Kidney (tissue), 14 donors: ENCODE data around the gene ACAD8. TPM values are rescaled to one million over a fixed set of nuclear protein-coding genes. Genes with fewer than 3 reads are reported as not detected.

Experiments
- DNase-seq, 5 donors: peaks; one replicate each; pipeline ENCODE4 v3.0.0-alpha.2; 2013 to 2020
- FAIRE-seq: peaks from 2 replicates; lab custom pipeline; 2012; peaks lifted over from hg19 to GRCh38; lab: Jason Lieb, UNC
- H3K27ac ChIP-seq, 2 donors: one replicate each; pipeline ENCODE4 v1.7.0; 2013; ENCODE audit warnings: low read depth in 2 of 2, low read length in 2 of 2, inconsistent platforms in 1 of 2
- H3K27me3 ChIP-seq: one replicate; pipeline ENCODE4 v1.7.1; 2013; ENCODE audit warnings: low read length, inconsistent platforms; ENCODE audit not compliant: control insufficient read depth, insufficient read depth
- H3K36me3 ChIP-seq, 3 donors: one replicate each; pipeline versions ENCODE4 v1.7.0 to v1.7.1; 2013; ENCODE audit warnings: low read length in 3 of 3, control low read depth in 1 of 3, inconsistent platforms in 1 of 3; ENCODE audit not compliant: insufficient read depth in 3 of 3, control insufficient read depth in 2 of 3
- H3K4me1 ChIP-seq, 3 donors: one replicate each; pipeline versions ENCODE4 v1.7.0 to v1.7.1; 2013; ENCODE audit warnings: low read length in 3 of 3, inconsistent platforms in 1 of 3, low read depth in 1 of 3; ENCODE audit not compliant: control insufficient read depth in 2 of 3, insufficient read depth in 2 of 3
- H3K4me3 ChIP-seq, 3 donors: one replicate each; pipeline versions ENCODE4 v1.7.0 to v1.8.1; 2013; ENCODE audit warnings: low read length in 3 of 3, control low read depth in 1 of 3, inconsistent platforms in 1 of 3
- H3K9ac ChIP-seq, 3 donors: one replicate each; pipeline versions ENCODE4 v1.7.0 to v1.7.1; 2013; ENCODE audit warnings: low read length in 3 of 3, control low read depth in 1 of 3, inconsistent platforms in 1 of 3
- H3K9me3 ChIP-seq, 3 donors: one replicate each; pipeline versions ENCODE4 v1.7.0 to v1.7.1; 2013; ENCODE audit warnings: low read length in 3 of 3, control low read depth in 1 of 3, inconsistent platforms in 1 of 3; ENCODE audit not compliant: control insufficient read depth in 2 of 3, insufficient read depth in 1 of 3
- intact Hi-C: fragments of 100-400 bp; cut with DNase I; formaldehyde crosslinking; loops from one replicate; pipeline ENCODE4 v1.11.1; 2022
- polyA plus RNA-seq: library from polyadenylated mRNA; stranded (reverse); fragments of 350-450 nt; fragmentation: Illumina TruSeq; extraction: RNeasy Lipid Tissue Mini Kit (QIAGEN cat#74804); gene quantifications from one replicate; pipeline ENCODE4 v1.2.3, GENCODE V29; 2014; ENCODE audit warnings: low read depth, low replicate concordance; ENCODE audit not compliant: insufficient read depth
- total RNA-seq: library from RNA; stranded (reverse); fragmentation: NEBNext Ultra II Directional; extraction: Animal tissue kit (Norgen Biotek cat#: 25700); gene quantifications from one replicate; pipeline ENCODE4 v1.2.1, GENCODE V29; 2021
- TF ChIP-seq, protein P1 (sequence below): IDR thresholded peaks from 3 replicates; pipeline ENCODE4 v1.5.1; 2012; ENCODE audit warnings: mild to moderate bottlenecking, moderate library complexity, borderline replicate concordance; ENCODE audit not compliant: insufficient read depth; ENCODE audit errors: extremely low read depth
- donor health status: control.
- donor health status: control.
- donor health status: control.
- donor health status: control.
- donor health status: control.
- donor health status: DM: yes; HTN: yes; CAD: no.
- donor health status: Normal renal cell carcinoma (clear cell type).

ACAD8 gene
- total and polyA plus RNA-seq, 2 donors from 2014 or later = 28.1 to 42.1 TPM

DNA sequence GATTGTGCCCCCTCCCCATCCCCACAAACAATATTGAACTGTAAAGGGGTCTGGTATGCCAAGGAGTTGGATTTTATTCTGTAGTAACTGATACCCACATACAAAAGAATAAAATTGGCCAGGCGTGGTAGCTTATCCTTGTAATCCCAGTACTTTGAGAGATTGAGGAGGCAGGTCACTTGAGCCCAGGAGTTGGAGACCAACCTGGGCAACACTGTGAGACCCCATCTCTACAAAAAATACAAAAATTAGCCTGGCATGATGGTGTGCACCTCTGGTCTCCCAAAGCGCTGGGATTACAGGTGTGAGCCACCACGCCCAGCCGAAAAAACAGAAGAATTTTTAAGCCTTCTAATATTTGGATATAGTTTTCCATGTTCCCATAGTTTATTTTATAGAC, 18.6 kb downstream of the ACAD8 start:
- H3K27me3 ChIP-seq = peaks cover 21% of the 10 kb centered on the region

DNA sequence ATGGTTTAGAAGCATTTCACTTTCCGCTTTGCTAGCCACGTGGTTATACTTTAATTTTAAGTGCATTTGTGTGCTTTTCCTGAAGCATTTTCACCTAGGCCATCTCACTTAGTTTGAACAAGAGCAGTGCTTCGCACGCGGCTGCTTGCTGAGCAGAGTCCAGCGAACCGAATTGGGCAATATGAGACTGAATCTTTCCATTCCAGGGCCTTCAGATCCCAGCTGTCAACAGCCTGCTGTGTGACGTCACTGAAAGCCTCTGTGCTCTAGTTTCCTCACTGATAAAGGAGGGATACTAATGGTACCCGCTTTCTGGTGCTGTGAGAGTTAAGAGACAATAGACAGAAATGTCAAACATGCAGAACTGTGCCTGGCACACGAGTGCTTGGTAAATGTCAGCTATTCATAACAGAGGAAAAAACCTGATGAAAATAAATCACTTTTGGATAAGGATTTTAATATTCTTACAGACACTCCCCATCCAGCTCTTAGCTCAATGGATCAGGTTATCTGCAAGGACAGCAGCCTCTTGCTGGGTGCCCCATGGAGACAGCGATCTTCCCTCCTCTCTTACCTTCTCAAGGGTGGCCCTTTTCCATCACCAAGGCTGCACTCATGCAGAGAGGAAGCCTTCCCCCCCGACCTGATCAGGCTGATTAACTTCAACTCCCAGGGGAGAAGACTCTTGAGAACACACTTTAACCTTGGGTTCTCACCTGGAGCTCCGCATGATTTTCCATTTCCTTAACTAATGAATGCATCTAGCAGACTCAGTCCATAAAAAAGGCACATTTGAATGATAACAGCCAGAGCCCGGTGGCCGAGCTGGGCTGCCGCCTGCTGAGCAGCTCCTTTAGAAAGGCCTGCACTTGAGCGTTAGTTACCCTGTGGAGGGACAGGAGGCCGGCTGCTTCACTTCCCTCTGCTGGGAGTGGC, 19.3 kb downstream of the ACAD8 start:
- no peak for FAIRE-seq
- peaks cover 21% of the 10 kb centered on the region for H3K27me3 ChIP-seq
- peak in 3 of 5 donors; percentile 33 to 67 (median 38) for DNase-seq
- no peaks in the 10 kb centered on the region for H3K36me3 ChIP-seq
- no peak overlapping the region for H3K27ac ChIP-seq
- intact Hi-C loops = no loop called here
- H3K4me3 ChIP-seq = no peak overlapping the region
- TF ChIP-seq, protein P1, sequence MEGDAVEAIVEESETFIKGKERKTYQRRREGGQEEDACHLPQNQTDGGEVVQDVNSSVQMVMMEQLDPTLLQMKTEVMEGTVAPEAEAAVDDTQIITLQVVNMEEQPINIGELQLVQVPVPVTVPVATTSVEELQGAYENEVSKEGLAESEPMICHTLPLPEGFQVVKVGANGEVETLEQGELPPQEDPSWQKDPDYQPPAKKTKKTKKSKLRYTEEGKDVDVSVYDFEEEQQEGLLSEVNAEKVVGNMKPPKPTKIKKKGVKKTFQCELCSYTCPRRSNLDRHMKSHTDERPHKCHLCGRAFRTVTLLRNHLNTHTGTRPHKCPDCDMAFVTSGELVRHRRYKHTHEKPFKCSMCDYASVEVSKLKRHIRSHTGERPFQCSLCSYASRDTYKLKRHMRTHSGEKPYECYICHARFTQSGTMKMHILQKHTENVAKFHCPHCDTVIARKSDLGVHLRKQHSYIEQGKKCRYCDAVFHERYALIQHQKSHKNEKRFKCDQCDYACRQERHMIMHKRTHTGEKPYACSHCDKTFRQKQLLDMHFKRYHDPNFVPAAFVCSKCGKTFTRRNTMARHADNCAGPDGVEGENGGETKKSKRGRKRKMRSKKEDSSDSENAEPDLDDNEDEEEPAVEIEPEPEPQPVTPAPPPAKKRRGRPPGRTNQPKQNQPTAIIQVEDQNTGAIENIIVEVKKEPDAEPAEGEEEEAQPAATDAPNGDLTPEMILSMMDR = no peak
- H3K9ac ChIP-seq = no peak overlapping the region
- no peaks in the 10 kb centered on the region for H3K9me3 ChIP-seq
- H3K4me1 ChIP-seq = peaks cover 0 to 9% (median 0%) of the 10 kb centered on the region in 3 donors

More for the DNA sequence above, 18.6 kb downstream of the ACAD8 start:
- DNase-seq (no peak), FAIRE-seq (no peak)
- Histone ChIP-seq H3K4me1 (peaks cover 0 to 9% (median 0%) of the 10 kb centered on the region in 3 donors), H3K4me3 (no peak overlapping the region), H3K9ac (no peak overlapping the region), H3K27ac (no peak overlapping the region), H3K36me3 (no peaks in the 10 kb centered on the region), H3K9me3 (no peaks in the 10 kb centered on the region)
- TF ChIP-seq, protein P1 = no peak
- intact Hi-C loops = no loop called here

DNA sequence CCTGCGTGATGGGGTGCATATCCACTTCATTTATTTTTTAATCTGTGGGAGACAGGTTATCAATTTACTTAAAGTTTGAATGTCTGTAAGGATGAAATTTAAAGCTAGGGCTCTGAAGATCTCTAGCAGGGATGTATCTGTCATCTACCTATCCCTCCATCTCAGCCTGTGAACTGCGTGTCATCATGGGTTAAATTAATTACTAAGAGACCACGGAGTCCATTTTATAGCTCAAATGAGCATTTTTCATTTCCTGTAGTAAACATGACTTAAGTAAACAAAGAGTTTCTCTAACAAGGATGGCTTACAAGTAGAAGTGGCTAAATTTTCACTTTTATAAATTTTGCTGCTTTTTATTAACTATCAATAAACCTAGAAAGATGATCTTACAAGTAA, 19.9 kb downstream of the ACAD8 start:
- DNase-seq = no peak
- no peak for FAIRE-seq
- Histone ChIP-seq H3K27me3 (peaks cover 24% of the 10 kb centered on the region), H3K4me3 (no peak overlapping the region), H3K27ac (no peak overlapping the region), H3K9me3 (no peaks in the 10 kb centered on the region), H3K9ac (no peak overlapping the region), H3K4me1 (peaks cover 0 to 9% (median 0%) of the 10 kb centered on the region in 3 donors), H3K36me3 (no peaks in the 10 kb centered on the region)
- intact Hi-C loops = no loop called here
- TF ChIP-seq, protein P1 = no peak
